PFSK-1 (cell line): Measurements from ENCODE around the gene RDM1.

Experiments
- FOXP2 ChIP-seq: optimal IDR thresholded peaks from 2 replicates; pipeline ENCODE3; 2011; ENCODE audit warnings: borderline replicate concordance, control low read depth, inconsistent platforms; ENCODE audit not compliant: insufficient read depth; ENCODE audit errors: extremely low read length, extremely low read depth
- POLR2AphosphoS5 ChIP-seq: IDR thresholded peaks from 2 replicates; pipeline ENCODE4 v1.6.1; 2012; ENCODE audit warnings: low read depth, mild to moderate bottlenecking, control low read depth, low read length, moderate library complexity
- SIN3A ChIP-seq: IDR thresholded peaks from 2 replicates; pipeline ENCODE4 v1.6.1; 2012; ENCODE audit warnings: mild to moderate bottlenecking, low read length, moderate library complexity, borderline replicate concordance; ENCODE audit not compliant: insufficient read depth
- TAF1 ChIP-seq: IDR thresholded peaks from 2 replicates; pipeline ENCODE4 v1.6.1; 2012; ENCODE audit warnings: low read length, control low read depth, borderline replicate concordance; ENCODE audit not compliant: insufficient read depth
- TF ChIP-seq, protein P1 (sequence below), 2 experiments: IDR thresholded peaks; 2 replicates each; pipeline versions ENCODE4 v1.6.1 to v1.8.0; 2011 to 2012; ENCODE audit warnings: low read depth in 2 of 2, low read length in 2 of 2, control low read depth in 1 of 2, inconsistent platforms in 1 of 2, mild to moderate bottlenecking in 1 of 2, moderate library complexity in 1 of 2; ENCODE audit not compliant: insufficient read depth in 1 of 2

Gene RDM1

DNA sequence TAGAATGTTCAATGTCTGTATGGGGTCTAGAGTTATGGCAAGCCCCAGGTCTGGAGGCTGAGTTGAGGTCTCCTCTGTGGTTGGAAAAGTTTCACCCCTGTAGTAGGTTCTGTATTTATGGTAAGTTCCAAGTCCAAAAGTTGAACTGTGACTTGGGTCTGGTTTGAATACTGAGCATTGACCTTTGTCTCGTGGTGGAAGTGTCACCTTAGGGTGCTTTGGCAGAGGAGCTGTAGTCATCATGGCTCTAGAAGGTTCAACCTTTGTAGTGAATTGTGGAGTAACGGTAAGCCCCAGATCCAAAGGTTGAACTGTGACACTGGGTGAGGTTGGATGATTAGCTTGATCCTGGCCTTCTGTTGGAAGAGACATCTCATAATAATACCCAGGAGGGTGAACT lies 17.6 kb downstream of the RDM1 start:
- TF ChIP-seq SIN3A (no peak), POLR2AphosphoS5 (no peak)
- TF ChIP-seq, protein P1, sequence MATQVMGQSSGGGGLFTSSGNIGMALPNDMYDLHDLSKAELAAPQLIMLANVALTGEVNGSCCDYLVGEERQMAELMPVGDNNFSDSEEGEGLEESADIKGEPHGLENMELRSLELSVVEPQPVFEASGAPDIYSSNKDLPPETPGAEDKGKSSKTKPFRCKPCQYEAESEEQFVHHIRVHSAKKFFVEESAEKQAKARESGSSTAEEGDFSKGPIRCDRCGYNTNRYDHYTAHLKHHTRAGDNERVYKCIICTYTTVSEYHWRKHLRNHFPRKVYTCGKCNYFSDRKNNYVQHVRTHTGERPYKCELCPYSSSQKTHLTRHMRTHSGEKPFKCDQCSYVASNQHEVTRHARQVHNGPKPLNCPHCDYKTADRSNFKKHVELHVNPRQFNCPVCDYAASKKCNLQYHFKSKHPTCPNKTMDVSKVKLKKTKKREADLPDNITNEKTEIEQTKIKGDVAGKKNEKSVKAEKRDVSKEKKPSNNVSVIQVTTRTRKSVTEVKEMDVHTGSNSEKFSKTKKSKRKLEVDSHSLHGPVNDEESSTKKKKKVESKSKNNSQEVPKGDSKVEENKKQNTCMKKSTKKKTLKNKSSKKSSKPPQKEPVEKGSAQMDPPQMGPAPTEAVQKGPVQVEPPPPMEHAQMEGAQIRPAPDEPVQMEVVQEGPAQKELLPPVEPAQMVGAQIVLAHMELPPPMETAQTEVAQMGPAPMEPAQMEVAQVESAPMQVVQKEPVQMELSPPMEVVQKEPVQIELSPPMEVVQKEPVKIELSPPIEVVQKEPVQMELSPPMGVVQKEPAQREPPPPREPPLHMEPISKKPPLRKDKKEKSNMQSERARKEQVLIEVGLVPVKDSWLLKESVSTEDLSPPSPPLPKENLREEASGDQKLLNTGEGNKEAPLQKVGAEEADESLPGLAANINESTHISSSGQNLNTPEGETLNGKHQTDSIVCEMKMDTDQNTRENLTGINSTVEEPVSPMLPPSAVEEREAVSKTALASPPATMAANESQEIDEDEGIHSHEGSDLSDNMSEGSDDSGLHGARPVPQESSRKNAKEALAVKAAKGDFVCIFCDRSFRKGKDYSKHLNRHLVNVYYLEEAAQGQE (IDR thresholded peaks at IDR 0.05; ENCODE audit: insufficient read depth in 1 of 2, low read depth in 2 of 2, low read length in 2 of 2): no peak

DNA sequence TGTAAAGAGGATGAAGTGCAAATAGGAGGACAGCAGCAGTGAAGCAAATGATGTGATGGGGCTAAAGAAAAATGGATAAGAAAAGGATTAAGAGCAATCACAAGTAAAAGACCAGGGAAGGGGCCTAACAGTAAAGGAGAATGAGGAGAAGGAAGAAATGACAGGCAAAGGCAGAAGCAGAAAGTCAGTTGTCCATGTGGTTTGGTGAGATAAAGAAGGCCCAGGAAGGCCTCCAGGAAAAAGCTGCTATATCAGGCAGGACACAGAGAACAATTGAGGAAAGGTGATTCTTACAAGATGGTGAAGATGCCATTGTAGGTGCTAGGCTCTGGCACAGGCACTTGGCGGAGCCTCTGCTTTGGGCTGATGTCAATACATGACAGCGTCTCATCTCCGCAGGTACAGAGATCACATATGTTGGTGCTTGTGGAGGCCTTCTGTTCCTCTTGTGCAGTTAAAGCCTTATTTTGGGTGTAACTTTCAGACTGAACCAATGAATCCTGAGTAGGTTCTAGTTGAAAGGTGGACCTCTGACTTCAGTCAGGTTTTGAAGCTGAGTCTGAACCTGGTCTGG lies 18.1 kb downstream of the RDM1 start:
- TF ChIP-seq FOXP2 (no peak), SIN3A (no peak), TAF1 (no peak), POLR2AphosphoS5 (no peak)

DNA sequence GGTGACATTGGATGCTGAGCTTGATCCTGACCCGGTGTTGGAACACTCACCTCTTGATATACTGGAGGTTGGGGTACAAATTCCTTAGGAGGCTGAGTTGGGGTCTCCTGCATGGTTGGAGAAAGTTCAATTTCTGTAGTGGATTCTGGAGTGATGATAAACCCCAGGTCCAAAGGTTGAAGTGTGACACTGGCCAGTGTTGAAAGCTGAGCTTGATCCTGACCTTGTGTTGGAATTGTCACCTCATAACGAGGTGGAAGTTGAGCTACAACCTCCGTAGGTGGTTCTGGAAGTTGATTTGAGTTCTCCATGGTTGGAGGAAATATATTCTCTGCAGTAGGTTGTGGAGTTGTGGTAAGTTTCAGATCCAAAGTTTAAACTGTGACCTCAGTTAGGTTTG lies 21.2 kb downstream of the RDM1 start:
- TF ChIP-seq SIN3A (no peak), FOXP2 (no peak), POLR2AphosphoS5 (no peak), TAF1 (no peak)
- TF ChIP-seq, protein P1 (IDR thresholded peaks at IDR 0.05; ENCODE audit: insufficient read depth in 1 of 2, low read depth in 2 of 2, low read length in 2 of 2): no peak

DNA sequence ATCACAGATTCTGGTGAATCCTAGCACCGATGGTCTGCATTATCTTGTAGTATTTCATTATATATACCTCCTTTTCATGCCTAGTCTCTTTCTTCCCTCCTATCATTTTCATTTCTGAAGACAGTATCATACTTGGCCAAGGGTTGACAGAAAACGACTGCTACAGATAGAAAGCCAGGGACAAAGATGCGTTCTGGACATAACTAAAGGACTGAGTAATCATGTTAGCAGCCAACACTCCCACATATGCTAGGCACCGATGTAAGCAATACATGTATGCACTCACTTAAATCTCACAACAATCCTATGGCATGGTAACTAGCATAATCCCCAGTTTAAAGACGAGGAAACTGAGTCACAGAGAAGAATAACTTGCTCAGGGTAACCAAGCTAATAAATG lies 22.9 kb downstream of the RDM1 start:
- TF ChIP-seq, protein P1 (IDR thresholded peaks at IDR 0.05; ENCODE audit: insufficient read depth in 1 of 2, low read depth in 2 of 2, low read length in 2 of 2): no peak
- TF ChIP-seq FOXP2: no peak
- no peak for TF ChIP-seq TAF1
- no peak for TF ChIP-seq POLR2AphosphoS5
- TF ChIP-seq SIN3A: no peak

DNA sequence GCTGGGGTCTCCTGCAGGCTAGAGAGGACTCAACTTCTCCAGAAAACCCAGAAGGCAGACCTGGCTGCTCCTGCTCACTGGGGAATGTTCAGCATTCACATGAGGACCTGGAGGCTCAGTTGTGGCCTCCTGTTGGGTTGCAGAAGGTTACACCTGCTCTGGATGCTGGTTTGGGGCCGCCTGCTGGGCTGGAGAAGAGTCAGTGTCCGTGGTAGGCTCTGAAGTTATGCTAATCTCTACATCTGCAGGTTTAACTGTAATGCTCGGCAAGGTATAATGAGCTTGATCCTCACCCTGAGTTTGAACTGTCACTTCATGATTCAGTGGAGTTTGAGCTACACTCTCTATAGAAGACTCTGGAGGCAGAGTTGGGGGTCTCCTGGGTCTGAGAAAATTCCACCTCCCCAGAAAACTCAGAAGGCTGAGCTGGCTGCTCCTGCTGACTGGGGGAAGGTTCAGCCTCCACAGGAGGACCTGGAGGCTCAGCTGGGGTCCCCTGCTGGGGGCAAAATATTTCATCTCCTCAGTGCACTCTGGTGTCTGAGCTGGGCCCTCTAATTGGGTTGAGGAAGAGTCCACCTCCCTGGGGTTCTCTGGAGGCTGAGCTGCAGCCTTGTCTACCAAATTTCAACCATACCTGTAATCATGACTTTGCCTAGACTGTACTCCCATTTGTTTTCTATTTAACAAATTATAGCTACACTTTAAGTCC lies 23.5 kb downstream of the RDM1 start:
- TF ChIP-seq SIN3A (no peak), POLR2AphosphoS5 (no peak), TAF1 (no peak), FOXP2 (no peak)
- TF ChIP-seq, protein P1 (IDR thresholded peaks at IDR 0.05; ENCODE audit: insufficient read depth in 1 of 2, low read depth in 2 of 2, low read length in 2 of 2): no peak
